Stimulated activated effector memory CD8-positive, alpha-beta T cell treated with anti-CD3 and anti-CD28 coated beads, Interleukin-12 subunit alpha, Interleukin-12 subunit beta, amount 100 ng/mL, for 72 hours (primary cell): ENCODE data around the gene HLCS.
"Not testable (repeated sequence)": the region's sequence is repeated elsewhere in the genome, so short reads cannot be mapped to it uniquely, and the experiment has no call there.

Source experiments
- ATAC-seq: fragments of 150-1000 bp; cut with Tn5 transposase; 2 replicates; pipeline ENCODE4 v1.10.0; 2021
- DNase-seq, 2 donors: peaks; one replicate each; pipeline ENCODE4 v3.0.0; 2021 to 2022; ENCODE audit warnings: low spot score in 2 of 2
- H3K27ac Mint-ChIP-seq: one replicate; pipeline ENCODE4 v1.8.0; 2022; ENCODE audit warnings: mild to moderate bottlenecking, mixed read lengths
- H3K36me3 Mint-ChIP-seq: one replicate; pipeline ENCODE4 v1.8.0; 2022; ENCODE audit warnings: mild to moderate bottlenecking, mixed read lengths
- H3K4me1 Mint-ChIP-seq: one replicate; pipeline ENCODE4 v1.8.0; 2022; ENCODE audit warnings: mixed read lengths
- H3K4me3 Mint-ChIP-seq: one replicate; pipeline ENCODE4 v1.8.0; 2022; ENCODE audit warnings: mild to moderate bottlenecking, mixed read lengths
- H3K9me3 Mint-ChIP-seq: one replicate; pipeline ENCODE4 v1.8.0; 2022; ENCODE audit warnings: mixed read lengths

HLCS gene

DNA sequence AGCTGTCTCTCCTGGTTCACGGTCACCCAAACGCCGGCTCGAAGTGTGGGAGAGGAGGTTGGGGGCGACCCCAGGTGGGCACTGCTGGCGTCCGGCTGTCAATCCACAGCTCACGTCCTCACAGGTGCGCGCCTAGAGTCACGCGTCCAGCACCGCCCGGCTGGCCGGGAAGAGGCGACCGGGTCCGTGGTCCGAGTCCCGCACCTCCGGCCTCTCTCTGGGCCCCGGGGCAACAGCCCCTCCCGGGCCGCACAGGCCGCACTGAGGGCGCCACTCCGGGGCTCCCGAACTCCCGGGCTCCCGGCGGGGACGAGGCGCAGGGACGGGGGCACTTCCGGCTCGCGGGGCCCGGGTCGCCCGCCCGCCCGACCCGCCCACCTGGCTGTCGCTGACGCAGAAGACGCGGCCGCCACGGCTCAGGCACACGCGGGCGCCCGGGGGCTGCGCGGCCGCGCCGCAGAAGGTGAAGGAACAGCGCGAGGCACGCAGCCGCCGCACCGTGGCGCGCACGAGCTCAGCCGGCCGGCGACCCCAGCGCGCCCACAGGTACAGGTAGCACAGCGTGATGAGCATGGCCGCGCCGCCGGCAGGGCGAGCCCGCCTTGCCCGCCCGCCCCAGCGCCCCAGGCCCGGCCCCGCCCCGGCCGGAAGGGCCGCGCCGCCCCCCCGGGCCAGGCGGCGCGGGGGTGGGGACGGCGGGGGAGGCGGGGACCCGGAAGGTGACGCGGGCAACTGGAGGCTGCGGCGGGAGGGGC is at the start of gene HLCS:
TSS of gene HLCS (minus strand) at position 604 of the 755 bp plus-strand sequence. CDS start at position 573, 31 bp downstream.
- peak within 1 kb of the TSS; percentile 91 for H3K27ac Mint-ChIP-seq
- ATAC-seq: peak; percentile 91
- DNase-seq: peak; percentile 61 to 81
- no peaks in the 10 kb centered on the region for H3K9me3 Mint-ChIP-seq
- H3K4me1 Mint-ChIP-seq: peaks cover 12% of the 10 kb centered on the region
- peak within 1 kb of the TSS; percentile 70 for H3K4me3 Mint-ChIP-seq
- peaks cover 9% of the 10 kb centered on the region for H3K36me3 Mint-ChIP-seq

- no peaks in the 10 kb centered on the region for H3K36me3 Mint-ChIP-seq
- H3K4me3 Mint-ChIP-seq: peak overlapping the region; percentile 60
- H3K9me3 Mint-ChIP-seq: no peaks in the 10 kb centered on the region
- H3K27ac Mint-ChIP-seq: no peak overlapping the region
- peak; percentile 94 for ATAC-seq
- peaks cover 4% of the 10 kb centered on the region for H3K4me1 Mint-ChIP-seq
- peak; percentile 78 to 90 for DNase-seq
Observed at GRCh38 chr21:37009740-37010341, 43.4 kb upstream of the HLCS start.

DNA sequence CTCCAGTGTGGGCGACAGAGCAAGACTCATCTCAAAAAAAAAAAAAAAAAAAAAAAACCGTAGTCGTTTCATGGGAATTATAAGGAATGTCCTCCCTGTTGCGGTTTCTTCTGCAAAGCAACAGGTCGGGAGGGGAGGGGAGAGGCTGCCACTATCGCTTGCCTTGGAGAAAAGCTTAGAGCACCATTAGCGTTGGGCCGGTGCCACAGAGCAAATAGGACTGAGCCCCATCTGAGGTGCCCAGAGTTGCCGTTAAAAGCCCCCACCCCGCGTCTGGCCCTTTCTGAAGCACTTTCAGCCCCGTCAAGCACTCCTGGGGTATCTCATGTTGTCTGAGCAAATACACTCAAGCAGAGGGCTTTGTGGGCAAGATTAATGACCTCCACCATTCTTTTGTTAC is 42.3 kb upstream of the HLCS start:
- Mint-ChIP-seq H3K9me3 (no peaks in the 10 kb centered on the region), H3K36me3 (no peaks in the 10 kb centered on the region), H3K4me3 (no peak overlapping the region), H3K27ac (no peak overlapping the region), H3K4me1 (peaks cover 4% of the 10 kb centered on the region)
- ATAC-seq (no peak), DNase-seq (no peak)

DNA sequence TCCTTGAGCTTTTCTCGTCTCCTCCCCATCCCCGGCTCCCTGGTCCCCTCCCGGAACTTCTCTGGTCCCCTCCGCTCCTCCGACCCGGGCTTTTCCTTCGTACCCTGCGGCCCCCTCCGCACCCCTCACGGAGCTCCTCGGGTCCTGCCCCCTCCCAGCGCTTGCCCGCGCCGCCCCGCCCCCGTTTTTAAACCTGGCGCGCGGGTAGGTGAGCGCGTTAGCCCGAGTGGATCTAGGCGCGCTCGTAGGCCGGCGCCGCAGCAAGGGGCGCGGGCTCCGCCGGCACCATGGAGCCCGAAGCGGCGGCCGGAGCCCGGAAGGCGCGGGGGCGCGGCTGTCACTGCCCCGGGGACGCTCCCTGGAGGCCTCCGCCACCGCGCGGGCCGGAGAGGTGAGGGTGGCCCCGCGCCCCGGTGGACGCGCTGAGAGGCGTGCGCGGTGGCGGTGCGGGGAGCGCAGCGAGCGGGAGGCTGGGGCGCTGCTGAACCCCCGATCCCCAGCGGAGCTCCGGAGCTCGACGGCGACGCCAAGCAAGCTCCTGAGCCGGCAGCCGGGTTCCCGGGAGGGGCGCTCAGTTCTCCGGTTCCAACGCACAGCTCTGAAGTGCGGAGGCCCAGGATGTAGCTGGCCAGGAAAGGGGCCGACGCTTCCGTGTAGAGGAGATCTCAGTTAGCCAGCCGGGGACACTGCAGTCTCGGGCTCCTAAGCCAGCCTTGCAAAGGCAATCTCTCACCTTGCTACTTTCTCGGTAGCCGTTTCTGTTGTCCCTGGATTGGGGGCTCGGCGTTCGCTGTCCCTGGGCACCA is 40.2 kb upstream of the HLCS start, which contains the start of gene RIPPLY3:
TSS of gene RIPPLY3 (plus strand) at position 217 of the 806 bp plus-strand sequence. CDS start at position 288, 71 bp downstream.
- no peak within 1 kb of the TSS for H3K27ac Mint-ChIP-seq
- H3K4me3 Mint-ChIP-seq: peak within 1 kb of the TSS; percentile 51
- peak; percentile 52 for ATAC-seq
- no peaks in the 10 kb centered on the region for H3K9me3 Mint-ChIP-seq
- peaks cover 4% of the 10 kb centered on the region for H3K4me1 Mint-ChIP-seq
- no peaks in the 10 kb centered on the region for H3K36me3 Mint-ChIP-seq
- peak in 1 of 2 donors; percentile 60 for DNase-seq

DNA sequence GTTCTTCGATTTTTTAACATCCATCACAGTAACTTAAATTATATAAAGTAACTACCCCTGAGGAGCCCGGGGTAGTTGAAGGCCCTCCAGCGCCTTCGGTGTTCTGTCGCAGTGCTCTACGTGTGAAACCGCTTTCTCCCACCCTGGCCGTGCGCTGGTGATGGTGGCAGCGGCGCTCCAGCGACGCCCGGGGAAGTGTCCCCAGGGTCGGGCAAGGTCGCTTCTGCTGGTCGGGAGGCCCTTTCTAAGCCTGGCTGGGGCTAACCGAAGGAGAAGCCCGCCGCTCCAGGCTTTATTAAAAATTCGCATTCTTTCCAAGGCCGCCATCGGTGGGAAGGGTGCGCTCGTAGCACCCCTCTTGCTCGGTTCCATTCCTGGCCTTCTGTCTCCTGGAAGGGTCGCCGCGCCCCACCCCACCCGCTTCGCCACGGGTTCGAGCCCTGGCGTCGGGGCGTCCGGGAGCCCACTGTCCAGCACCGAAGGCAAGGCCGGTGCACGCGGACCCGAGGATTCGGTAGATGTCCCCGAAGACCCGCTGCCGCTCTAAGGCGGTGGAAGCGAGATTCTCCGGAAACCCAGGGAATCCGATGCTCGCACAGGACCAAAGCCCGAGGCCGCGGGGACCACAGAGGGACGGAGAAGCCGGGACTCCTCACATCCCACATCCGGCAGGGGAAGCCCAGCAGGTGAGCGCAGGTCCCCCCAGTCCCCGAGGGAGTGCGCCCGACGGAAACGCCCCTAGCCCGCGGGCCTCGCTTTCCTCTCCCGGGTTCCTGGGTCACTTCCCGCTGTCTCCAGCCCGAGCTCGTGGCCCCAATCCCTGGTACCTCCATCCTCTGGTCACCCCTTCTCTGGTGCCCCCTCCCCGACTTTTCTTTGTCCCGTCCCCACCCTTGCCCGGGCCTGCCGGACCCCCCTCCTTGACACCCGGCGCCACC is 39.3 kb upstream of the HLCS start:
- Mint-ChIP-seq H3K27ac (no peak overlapping the region), H3K36me3 (no peaks in the 10 kb centered on the region), H3K4me3 (peak overlapping the region; percentile 51), H3K9me3 (no peaks in the 10 kb centered on the region), H3K4me1 (peaks cover 4% of the 10 kb centered on the region)
- DNase-seq (no peak), ATAC-seq (no peak)

GRCh38 chr21:37003917-37004316 is 37.4 kb upstream of the HLCS start:
- not testable (repeated sequence) for DNase-seq, H3K9me3 Mint-ChIP-seq, ATAC-seq, H3K4me3 Mint-ChIP-seq, H3K36me3 Mint-ChIP-seq, H3K4me1 Mint-ChIP-seq, H3K27ac Mint-ChIP-seq

GRCh38 chr21:37002851-37003250 is 36.4 kb upstream of the HLCS start:
- not testable (repeated sequence) for DNase-seq, H3K4me3 Mint-ChIP-seq, H3K9me3 Mint-ChIP-seq, H3K4me1 Mint-ChIP-seq, ATAC-seq, H3K27ac Mint-ChIP-seq, H3K36me3 Mint-ChIP-seq

DNA sequence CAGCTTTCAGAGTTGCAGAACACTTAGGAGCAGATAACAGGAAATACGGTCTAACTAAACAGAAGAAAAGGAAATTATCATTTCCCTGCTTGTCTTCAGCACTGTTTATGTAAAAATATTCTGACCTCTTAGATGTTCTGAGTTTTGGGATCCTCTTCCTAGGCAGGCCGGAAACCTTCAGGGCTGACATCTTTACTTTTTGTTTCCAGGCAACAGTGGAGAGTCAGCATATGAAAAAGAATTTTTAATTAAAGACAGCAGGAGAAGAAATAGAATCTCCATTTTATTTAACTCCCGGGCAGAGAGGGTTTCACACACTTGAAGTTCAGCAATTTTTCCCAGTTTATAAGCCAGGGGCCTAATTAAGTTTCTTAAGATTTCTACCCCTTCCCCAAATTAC is 35.0 kb upstream of the HLCS start:
- ATAC-seq (no peak), DNase-seq (no peak)
- H3K36me3 Mint-ChIP-seq: no peaks in the 10 kb centered on the region
- no peak overlapping the region for H3K4me3 Mint-ChIP-seq
- H3K27ac Mint-ChIP-seq: no peak overlapping the region
- no peaks in the 10 kb centered on the region for H3K4me1 Mint-ChIP-seq
- no peaks in the 10 kb centered on the region for H3K9me3 Mint-ChIP-seq

DNA sequence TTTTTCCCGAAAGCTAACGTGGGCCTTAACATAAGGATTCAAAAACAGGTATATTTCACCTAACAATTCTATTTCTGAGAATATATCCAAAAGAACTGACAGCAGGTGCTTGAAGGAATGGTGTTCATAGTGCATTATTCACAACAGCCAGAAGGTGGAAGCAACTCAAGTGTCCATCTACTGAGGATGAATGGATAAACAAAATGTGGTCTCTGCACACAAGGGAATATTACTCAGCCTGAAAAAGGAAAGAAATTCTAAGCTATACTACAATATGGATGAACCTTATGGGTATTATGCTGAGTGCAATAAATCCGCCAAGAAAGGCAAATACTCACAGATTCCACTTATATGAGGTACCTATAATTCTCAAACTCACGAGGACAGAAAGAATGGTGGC is 33.9 kb upstream of the HLCS start:
- no peak for DNase-seq
- no peak for ATAC-seq
- H3K4me1 Mint-ChIP-seq: no peaks in the 10 kb centered on the region
- no peaks in the 10 kb centered on the region for H3K9me3 Mint-ChIP-seq
- H3K4me3 Mint-ChIP-seq: no peak overlapping the region
- H3K27ac Mint-ChIP-seq: no peak overlapping the region
- H3K36me3 Mint-ChIP-seq: no peaks in the 10 kb centered on the region

DNA sequence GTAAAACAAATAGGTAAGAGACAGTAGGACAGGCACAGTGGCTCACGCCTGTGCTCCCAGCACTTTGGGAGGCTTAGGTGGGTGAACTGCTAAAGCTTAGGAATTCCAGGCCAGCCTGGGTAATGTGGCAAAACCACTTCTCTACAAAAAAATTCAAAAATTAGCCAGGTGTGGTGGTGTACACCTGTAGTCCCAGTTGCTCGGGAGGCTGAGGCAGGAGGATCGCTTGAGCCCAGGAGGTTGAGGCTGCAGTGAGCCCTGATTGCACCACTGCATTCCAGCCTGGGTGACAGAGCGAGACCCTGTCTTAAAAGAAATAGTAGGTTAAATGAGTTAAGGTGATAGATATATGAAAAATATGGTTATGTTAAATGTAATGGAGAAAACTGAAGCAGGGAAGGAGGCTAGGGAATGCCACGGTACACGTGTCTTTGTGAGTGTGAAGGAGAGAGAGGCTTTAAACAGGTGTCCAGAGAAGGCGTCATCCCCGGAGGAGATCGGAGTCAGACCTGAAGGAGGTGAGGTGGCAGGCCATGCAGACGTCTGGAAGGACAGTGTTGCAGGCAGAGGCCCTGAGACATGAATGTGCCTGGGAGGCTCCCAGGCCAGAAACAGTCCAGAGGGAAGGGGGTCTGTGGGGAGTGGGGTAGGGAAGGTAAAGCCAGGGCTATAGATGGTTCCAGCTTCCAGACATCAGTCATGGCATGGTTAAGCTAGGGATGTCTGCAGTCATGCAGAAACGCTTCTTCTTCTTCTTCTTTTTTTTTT is 32.8 kb upstream of the HLCS start:
- Mint-ChIP-seq H3K9me3 (no peaks in the 10 kb centered on the region), H3K27ac (no peak overlapping the region), H3K36me3 (no peaks in the 10 kb centered on the region), H3K4me1 (no peaks in the 10 kb centered on the region), H3K4me3 (no peak overlapping the region)
- ATAC-seq (no peak), DNase-seq (no peak)

- not testable (repeated sequence) for H3K4me1 Mint-ChIP-seq, H3K36me3 Mint-ChIP-seq, ATAC-seq, H3K27ac Mint-ChIP-seq, DNase-seq, H3K9me3 Mint-ChIP-seq, H3K4me3 Mint-ChIP-seq
Observed at GRCh38 chr21:36995285-36995684, 28.8 kb upstream of the HLCS start.

GRCh38 chr21:36994501-36995158 is 28.2 kb upstream of the HLCS start:
- H3K4me1 Mint-ChIP-seq: peaks cover 6% of the 10 kb centered on the region
- H3K27ac Mint-ChIP-seq: no peak overlapping the region
- H3K9me3 Mint-ChIP-seq: no peaks in the 10 kb centered on the region
- DNase-seq (no peak), ATAC-seq (no peak)
- no peak overlapping the region for H3K4me3 Mint-ChIP-seq
- H3K36me3 Mint-ChIP-seq: peaks cover 6% of the 10 kb centered on the region

- ATAC-seq (no peak), DNase-seq (no peak)
- H3K36me3 Mint-ChIP-seq: peaks cover 6% of the 10 kb centered on the region
Observed at GRCh38 chr21:36992671-36993070, 26.2 kb upstream of the HLCS start.

More at GRCh38 chr21:36992671-36993070, 26.2 kb upstream of the HLCS start:
- Mint-ChIP-seq H3K4me3 (no peak overlapping the region), H3K9me3 (no peaks in the 10 kb centered on the region), H3K27ac (no peak overlapping the region), H3K4me1 (peaks cover 15% of the 10 kb centered on the region)
